Hematopoietic multipotent progenitor cell treated with erythropoietin and hydrocortisone succinate and interleukin-3 and kit ligand, for 17 days (in vitro differentiated cells): Measurements from ENCODE around the gene FAM9C.

ENCODE experiments used
- DNase-seq: peaks from one replicate; pipeline ENCODE4 v3.0.0-alpha.2; 2015; ENCODE audit warnings: low spot score

FAM9C gene

DNA sequence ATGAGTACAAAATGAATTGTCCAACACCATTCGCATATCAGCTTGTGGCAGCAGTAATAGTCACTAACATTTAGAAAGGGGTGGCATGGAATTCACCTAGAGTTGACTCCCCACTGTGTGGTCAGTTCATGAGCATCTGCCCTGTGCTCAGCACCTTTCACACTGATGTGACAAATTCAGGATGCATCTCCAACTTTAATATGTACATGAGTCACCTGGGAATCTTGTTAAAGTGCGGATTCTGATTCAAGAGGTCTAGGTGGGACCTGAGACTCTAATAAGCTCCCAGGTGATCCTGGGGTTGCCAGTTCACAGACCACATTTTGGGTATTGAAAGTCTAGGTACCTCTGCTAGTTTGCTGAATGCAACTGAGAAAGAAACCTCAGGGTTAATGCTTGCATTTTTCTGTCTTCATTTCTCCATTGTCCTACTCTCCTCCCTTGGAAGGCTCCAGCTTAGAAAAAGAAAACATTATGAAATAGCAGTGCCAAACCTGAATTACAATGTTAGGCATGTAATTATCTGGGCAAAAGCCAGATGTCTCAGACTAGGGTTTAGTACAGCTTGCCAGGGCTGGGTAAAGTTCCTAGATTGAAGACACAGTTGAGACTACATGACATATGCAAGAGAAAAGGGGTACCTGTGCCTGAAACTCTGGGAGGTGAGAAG lies 36.8 kb downstream of the FAM9C start:
- DNase-seq: no peak

DNA sequence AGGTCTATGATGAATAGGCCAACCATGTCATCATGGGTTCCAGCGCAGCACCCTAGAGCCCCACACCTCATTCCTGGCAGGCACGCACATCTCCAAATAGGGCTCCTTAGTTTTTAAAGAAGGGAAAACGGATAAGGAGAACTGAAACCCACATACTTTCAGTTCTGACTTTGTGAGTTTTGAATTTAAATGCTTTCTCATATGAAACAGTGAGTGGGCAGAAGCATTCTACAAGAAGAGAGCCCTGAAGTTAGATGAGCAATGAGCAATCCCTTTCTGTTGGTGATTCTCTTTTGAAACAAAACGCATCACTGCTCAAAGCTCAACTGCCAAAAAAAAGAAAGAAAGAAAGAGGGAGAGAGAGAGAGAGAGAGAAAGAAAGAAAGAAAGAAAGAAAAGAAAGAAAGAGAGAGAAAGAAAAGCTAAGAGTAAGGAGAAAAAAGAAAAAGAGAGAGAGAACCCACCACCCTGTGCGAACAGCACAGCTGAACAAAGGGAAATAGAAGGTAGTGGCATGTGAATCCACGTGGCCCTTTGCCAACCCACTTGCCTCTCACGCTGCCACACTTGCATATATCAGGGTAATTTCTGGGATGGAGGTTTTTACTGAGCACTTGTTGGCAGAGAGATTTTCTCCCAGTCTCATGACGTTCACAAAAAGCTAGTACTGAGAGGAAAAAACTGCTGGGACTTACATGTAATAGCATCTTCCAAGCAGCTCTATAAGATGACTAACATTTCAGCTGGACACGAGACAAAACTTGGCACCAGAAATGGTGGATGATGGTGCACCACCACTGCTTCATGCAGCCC lies 38.6 kb downstream of the FAM9C start:
- no peak for DNase-seq

DNA sequence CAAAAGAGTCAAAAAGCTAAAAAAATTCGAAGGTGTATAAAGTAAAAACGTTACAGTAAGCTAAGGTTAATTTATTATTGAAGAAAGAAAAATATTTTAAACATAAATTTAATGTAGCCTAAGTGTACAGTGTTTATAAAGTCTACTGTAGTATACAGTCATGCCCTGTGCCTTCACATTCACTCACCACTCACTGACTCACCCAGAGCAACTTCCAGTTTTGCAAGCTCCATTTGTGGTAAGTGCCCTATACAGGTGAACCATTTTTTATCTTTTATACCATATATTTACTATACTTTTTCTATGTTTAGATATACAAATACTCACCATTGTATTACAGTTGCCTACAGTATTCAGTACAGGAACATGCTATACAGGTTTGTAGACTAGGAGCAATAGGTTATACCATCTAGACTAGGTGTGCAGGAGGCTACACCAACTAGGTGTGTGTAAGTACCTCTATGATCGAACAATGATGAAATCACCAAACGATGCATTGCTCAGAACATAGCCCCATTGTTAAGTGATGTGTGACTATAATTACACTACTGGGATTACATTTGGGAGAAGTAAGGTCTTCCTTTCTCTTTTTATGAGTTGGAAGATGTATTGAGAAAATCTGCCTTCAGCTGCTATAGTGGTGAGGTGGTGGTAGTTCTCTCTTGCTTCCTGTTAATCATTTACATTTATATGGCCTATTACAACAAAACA lies 42.3 kb downstream of the FAM9C start:
- DNase-seq: no peak

DNA sequence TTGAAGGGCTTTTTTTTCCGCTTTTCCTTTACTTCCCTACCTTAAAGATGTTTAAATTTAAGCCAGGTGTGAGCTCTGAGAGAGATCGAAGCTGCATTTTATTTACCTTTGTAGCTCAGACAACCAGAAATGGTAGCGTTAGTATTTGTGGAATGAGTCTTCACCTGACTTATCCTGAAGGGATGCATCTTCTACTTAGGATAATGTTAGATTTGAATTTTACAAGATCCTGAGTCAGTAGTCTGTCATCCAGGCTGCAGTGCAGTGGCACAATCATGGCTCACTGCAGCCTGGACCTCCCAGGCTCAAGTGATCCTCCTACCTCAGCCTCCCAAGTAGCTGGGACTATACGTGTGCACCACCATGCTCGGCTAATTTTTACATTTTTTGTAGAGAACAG lies 43.3 kb downstream of the FAM9C start:
- no peak for DNase-seq

DNA sequence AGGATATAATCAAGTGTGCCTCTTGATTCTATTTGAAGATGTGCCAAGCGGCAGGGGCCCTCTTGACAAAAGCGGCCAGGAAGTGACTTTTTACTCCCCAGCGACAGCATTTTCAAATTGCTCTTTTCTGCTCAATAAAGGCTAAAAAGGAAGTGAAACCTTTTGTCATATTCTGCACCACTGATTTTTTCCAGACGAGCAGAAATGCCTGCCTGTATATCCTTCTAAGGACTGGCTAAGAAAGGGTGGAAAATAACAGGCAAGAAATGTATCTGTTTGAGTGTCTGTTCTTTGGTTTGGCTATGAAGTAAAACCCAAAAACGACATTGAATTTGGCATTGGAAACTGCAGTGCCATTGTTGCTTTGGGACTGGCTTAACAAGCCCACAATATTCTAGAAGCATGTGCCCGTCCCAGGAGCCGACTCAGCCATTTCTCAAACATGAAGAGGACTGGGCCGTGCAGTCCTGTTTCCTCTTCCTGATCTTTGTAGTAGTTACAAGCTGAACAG lies 44.1 kb downstream of the FAM9C start:
- DNase-seq: no peak

DNA sequence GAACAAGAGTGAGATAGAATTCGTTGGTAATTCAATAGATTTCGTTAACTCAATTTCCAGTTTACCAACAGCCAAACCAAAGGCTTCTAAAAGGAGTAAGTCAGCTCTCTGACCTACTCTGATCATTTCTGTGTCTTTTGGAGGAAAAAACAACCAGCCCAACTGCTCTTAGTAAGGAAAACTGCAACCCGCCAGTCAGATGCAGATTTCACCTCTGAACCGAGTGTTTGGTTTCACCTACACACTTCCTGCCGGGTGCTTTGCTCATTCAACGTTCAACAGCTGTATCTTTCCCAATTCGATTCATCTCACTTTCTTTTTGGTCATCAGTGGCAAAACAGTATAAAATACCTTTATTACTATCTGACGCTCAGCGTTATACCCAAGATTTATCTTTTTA lies 45.0 kb downstream of the FAM9C start:
- no peak for DNase-seq

DNA sequence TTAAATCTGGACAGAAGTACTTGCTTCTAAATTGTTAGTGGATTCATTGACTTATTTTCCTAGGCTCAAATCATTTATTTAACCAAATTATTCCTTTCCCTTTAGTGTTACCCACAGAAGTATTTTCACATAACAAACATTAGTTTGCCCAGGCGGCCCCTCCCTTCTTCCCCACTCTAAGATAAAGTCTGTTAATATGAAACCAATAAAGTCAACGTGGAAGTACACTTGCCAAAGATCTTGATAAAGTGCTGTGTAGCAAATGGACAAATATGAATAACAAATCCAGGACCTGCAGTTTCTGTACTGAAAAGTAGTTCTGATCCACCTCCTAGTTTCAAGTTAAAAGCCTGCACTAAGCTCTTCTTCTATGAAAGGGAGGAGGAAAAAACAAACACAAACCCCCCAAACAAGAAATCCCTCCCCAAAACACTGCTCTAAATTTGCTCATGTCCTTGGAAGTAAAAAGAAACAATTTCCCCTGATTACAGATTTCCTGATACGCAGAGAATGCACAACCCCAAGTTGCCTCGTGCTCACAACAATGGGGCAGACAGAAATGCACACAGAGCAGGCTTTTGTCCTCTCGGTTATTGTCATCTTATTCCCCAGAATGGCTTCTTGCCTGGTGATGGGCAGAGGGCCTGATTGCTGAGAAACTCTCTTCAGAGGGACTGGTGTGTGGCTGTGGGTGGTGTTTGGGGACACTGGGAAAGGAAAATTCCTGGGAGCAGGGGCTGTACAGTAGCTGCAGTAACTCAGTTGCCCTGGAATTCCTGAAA lies 46.3 kb downstream of the FAM9C start:
- DNase-seq: no peak

DNA sequence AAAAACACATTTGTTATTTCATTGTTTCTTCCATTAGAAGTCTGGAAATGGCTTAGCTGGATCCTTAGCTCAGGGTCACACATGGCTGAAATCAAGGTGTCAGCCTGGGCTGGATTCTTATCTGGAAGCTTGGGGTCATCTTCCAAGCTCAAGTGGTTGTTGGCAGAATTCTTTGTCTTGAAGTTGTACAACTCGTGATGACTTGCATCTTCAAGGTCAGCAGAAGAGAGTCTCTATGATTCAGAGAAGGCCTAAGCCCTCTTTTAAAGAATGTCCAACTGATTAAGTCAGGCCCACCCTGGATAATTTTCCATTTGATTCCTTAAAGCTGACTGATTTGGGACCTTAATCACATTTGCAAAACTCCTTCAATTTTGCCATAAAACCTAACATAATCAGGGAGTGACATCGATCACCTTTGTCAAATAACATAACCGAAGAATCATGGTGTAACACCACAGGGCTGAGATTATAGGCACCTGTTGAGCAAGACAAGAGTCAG lies 47.4 kb downstream of the FAM9C start:
- DNase-seq: no peak

DNA sequence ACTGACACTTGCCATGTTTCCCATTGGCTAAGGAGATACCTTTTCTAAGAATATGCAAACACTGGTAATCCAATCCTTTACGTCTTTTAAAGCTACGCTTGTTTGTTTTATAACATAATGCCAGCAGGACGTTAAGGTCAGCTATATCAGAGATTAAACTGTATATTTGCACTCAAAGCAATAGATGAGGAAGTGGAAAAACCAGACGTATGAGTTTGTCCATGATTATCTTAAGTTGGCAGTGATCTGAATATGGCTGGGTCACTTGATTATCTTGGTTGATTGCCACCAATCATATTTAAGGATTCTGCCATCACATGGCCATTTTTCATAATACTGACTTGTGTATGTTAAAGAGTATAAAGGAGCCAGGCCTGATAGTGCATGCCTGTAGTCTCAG lies 50.1 kb downstream of the FAM9C start:
- no peak for DNase-seq

DNA sequence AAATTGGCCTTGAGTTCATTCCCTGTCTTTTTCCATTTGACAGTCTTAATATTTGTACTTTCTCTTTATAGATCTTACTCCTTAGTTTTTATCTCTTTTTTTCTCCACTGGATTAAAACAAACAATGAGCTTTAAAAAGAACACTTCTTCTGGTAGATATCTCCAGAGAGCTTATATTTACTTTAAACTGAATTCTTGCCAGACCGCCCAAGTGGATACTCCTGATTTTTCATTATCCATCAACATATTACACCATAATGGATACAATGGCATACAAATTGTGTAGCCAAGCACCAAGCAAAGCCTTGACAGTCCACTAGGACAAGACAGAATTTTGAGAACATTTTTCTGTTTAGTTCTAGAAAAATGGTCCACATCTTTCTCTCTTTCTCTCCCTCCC lies 50.6 kb downstream of the FAM9C start:
- DNase-seq: no peak

DNA sequence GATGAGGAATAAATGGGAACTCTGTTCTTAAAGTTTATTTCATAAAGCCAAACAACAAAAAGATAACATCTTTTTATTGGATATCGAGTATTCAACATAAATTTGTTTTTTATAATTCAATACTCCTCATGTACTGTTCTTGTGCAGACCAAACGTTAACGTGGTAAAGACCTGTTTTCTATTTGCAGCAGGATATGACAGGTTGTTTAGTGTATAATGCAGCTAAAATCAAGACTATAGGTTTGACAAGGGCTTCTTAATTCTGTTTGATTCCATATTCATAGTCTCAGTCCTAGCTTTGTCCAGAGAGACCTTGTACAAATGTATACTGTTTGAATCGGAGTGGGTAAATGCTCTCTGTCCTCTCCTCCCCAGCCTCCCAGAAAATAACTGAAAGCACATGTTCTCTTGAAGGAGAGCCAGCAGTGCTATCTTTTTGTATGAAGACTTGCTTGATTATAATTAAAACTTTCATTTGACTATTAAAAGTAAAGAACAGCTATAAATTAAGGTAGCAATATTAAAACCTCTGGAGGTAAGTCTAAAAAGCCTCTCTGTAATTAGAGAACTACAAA lies 51.8 kb downstream of the FAM9C start:
- DNase-seq: no peak

DNA sequence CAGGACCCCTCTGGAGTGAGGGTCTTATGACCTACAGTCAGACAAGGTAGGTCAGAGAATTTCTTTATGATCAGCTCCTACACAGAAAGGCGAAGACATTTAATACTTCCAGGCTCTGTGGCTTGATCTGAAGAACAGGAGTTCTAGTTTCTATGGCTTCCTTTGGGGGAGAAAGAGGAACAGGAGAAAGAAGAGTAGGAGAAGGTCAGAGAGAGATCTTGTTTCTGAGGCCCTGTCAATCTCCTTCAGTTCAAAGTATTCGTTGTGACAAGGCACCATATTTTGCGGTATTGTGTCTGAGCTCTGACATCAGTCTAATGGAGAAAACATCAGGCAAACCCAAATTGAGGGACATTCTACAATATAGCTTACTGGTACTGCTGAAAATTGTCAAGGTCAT lies 52.8 kb downstream of the FAM9C start:
- no peak for DNase-seq

DNA sequence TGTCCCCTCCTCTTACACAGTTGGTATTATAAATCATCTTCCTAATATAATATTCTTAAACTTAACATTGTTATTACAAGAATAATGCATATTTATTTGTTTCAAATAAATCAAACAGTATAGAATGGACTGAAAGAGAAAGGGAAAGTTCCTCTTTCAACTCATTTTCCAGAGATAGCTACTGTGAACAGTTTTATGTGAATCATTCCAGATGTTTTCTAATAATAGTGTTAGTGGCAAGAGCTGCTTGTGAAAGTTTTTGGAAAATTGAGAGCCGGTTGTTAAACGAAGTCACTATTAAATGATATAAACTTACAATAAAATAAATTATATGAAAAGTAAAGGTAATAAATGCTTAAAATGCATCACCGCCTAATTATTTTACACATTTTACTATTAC lies 55.0 kb downstream of the FAM9C start:
- no peak for DNase-seq

DNA sequence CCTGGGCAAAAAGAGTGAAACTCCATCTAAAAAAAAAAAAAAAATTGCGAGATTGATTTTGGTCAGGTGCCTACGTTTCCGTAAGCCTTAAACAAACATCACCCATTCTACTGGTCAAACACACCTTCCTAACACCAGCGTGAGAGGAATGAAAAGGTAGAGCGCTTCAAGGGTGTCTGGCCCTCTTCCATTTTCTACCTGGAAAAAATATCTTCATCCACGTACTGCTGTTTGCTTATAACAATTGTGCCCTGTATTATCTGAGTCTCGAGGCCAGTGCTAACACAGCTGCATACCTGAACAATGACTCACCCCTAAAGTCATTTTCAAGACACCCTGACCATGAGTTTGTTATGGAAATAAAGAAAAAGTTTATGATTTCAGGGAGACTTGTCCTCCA lies 55.6 kb downstream of the FAM9C start:
- DNase-seq: no peak

DNA sequence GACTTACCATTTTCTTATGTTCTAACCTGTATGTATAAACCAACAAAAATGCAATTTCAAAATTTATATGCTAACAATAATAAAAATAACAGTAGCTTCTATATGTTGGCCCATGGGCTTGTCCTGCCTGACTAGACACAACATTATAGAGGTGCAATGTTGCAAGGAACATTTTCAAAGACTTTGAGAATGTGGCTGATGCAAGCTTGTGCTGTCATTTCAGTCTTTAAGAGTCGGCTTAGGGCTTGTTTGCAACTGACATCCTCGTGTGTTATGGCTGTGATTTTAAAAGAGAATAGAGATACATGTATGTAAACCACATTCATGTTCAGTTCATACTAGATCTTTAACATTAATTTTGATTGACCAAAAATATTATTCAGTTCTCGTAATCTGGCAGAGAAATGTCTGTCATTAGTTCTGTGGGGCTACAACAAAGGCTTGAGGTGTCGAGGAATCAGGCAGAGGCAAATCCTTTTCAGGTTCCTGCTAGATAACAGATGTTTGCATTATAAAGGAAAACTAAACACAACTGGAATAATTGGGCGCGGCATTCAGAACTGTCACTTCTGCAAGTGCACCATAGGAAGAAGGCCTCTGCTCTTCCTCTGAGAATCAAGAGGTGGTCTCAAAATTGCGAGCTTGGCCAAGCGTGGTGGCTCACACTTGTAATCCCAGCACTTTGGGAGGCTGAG lies 56.4 kb downstream of the FAM9C start:
- no peak for DNase-seq

DNA sequence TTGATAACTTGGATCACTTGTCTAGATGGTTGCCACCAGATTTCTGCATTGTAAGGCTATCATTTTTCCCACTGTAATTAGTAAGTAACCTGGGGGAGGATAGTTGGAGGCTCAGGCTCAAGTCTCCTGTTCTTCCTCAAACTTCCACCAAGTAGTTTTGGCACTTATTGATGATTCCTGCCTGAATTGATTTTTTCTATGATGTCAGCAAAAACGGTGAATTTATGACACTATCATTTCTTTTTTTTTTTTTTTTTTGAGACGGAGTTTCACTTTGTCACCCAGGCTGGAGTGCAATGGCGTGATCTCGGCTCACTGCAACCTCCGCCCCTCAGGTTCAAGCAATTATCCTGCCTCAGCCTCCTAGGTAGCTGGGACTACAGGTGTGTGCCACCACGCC lies 57.1 kb downstream of the FAM9C start:
- no peak for DNase-seq

DNA sequence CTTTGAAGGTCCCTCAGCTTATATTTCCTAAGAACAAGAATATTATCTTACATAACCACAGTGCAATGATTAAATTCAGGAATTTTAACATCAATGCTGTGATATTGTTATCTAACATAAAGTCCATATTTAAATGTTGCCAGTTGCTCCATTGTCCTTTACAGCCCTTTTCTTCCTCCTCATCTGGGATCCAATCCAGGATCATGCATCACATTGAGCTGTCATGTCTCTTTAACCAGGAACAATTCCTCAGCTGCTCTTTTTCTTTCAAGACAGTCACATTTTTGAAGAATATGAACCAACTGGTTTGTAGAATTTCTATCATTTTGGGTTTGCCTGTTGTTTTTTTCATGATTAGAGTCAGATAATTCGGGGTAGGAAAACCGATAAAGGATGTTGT lies 57.5 kb downstream of the FAM9C start:
- DNase-seq: no peak

DNA sequence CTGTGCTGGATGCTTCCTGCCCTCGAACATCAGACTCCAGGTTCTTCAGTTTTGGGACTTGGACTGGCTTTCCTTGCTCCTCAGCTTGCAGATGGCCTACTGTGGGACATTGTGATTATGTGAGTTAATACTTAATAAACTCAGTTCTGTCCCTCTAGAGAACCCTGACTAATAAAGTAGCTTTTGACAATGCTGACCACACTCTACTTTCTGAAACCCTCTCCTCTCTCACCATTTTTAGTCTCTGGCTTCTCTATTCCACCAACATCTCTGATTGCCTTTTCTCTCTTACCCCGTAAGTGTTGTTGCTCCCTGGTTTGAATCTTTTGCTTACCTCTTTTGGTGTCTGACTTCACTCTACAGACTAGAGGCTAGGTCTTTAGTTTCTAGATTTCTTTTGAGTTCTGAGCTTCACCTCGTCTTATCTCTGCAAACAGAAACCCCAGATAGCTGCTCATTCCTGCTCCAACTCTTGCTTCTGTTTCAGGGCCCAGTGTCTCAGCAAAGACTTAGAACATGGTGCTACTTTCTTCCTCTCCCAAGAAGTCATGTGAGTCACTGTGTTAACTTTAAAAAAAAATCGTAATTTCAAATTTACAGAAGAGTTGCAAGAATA lies 58.1 kb downstream of the FAM9C start:
- DNase-seq: no peak
